ENCODE measurements around the gene MCF2. TPM values are rescaled to one million over a fixed set of nuclear protein-coding genes. Genes with fewer than 3 reads are reported as not detected.

The MCF2 gene
- total and polyA plus RNA-seq, 2 donors (not counting 1 experiment from before 2014, with no cell fraction given) = under 0.01 to 0.05 TPM

GRCh38 chrX:139739138-139739537 lies 31.2 kb upstream of the MCF2 start:
- peak; percentile 41 to 72 for DNase-seq (ENCODE audit: low read depth in 2 of 2)
- Histone ChIP-seq H3K4me2 (ENCODE audit: extremely low read depth, insufficient read depth, low read length) (no peak overlapping the region), H3K79me2 (ENCODE audit: control insufficient read depth, insufficient read depth, low read length) (no peaks in the 10 kb centered on the region), H4K20me1 (ENCODE audit: control insufficient read depth, extremely low read depth, insufficient read depth, low read length) (no peaks in the 10 kb centered on the region), H3K36me3 (ENCODE audit: control insufficient read depth, insufficient read depth, low read length) (no peaks in the 10 kb centered on the region), H3K27ac (ENCODE audit: insufficient read depth, low read length) (no peak overlapping the region), H3K27me3 (ENCODE audit: control insufficient read depth, insufficient read depth, low read length) (no peaks in the 10 kb centered on the region), H3K9ac (ENCODE audit: insufficient read depth, low read length) (no peak overlapping the region), H3K4me1 (ENCODE audit: control insufficient read depth, extremely low read depth, insufficient read depth, low read length) (no peaks in the 10 kb centered on the region), H2AFZ (ENCODE audit: low read length) (no peak overlapping the region), H3K4me3 (replicated peaks in 1 of 4; ENCODE audit: control extremely low read depth in 1 of 4, insufficient read depth in 1 of 4, low read depth in 3 of 4, low read length in 4 of 4) (no peak overlapping the region), H3K9me3 (ENCODE audit: control insufficient read depth, insufficient read depth, low read depth, low read length) (no peaks in the 10 kb centered on the region)
- TF ChIP-seq CTCF (conservative IDR thresholded peaks at IDR 0.05 in 1 of 2, IDR thresholded peaks at IDR 0.05 in 1 of 2; ENCODE audit: low read depth in 1 of 2, low read length in 2 of 2) (no peak), EZH2 (IDR thresholded peaks at IDR 0.05; ENCODE audit: low read length, missing control alignments) (no peak)

DNA sequence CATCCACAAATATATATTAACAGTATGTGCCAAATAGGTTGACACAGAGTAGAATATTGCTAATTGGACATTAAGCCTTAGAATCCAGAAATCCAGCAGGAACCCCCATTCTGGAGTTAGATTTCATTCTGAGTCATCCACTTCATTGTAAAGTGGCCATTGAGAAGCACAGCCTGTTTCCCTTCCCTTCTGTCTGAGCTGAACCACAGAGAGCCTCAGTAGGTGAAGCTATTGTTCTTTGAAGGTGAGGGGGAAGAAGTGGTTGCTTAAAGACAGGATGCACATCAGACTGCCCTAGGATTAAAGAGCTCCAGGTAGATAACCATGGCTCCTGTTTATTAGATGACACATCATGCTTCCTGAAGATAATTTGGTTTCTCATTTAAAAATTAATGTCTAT lies 30.6 kb upstream of the MCF2 start:
- Histone ChIP-seq H4K20me1 (ENCODE audit: control insufficient read depth, extremely low read depth, insufficient read depth, low read length) (no peaks in the 10 kb centered on the region), H3K4me2 (ENCODE audit: extremely low read depth, insufficient read depth, low read length) (no peak overlapping the region), H3K9ac (ENCODE audit: insufficient read depth, low read length) (no peak overlapping the region), H2AFZ (ENCODE audit: low read length) (no peak overlapping the region), H3K36me3 (ENCODE audit: control insufficient read depth, insufficient read depth, low read length) (no peaks in the 10 kb centered on the region), H3K4me1 (ENCODE audit: control insufficient read depth, extremely low read depth, insufficient read depth, low read length) (no peaks in the 10 kb centered on the region), H3K27ac (ENCODE audit: insufficient read depth, low read length) (no peak overlapping the region), H3K27me3 (ENCODE audit: control insufficient read depth, insufficient read depth, low read length) (no peaks in the 10 kb centered on the region), H3K4me3 (replicated peaks in 1 of 4; ENCODE audit: control extremely low read depth in 1 of 4, insufficient read depth in 1 of 4, low read depth in 3 of 4, low read length in 4 of 4) (no peak overlapping the region), H3K9me3 (ENCODE audit: control insufficient read depth, insufficient read depth, low read depth, low read length) (no peaks in the 10 kb centered on the region), H3K79me2 (ENCODE audit: control insufficient read depth, insufficient read depth, low read length) (no peaks in the 10 kb centered on the region)
- TF ChIP-seq EZH2 (IDR thresholded peaks at IDR 0.05; ENCODE audit: low read length, missing control alignments) (no peak), CTCF (conservative IDR thresholded peaks at IDR 0.05 in 1 of 2, IDR thresholded peaks at IDR 0.05 in 1 of 2; ENCODE audit: low read depth in 1 of 2, low read length in 2 of 2) (no peak)
- peak; percentile 25 to 53 for DNase-seq (ENCODE audit: low read depth in 2 of 2)

- TF ChIP-seq EZH2 (IDR thresholded peaks at IDR 0.05; ENCODE audit: low read length, missing control alignments) (no peak), CTCF (conservative IDR thresholded peaks at IDR 0.05 in 1 of 2, IDR thresholded peaks at IDR 0.05 in 1 of 2; ENCODE audit: low read depth in 1 of 2, low read length in 2 of 2) (no peak)
- H2AFZ ChIP-seq (ENCODE audit: low read length) = no peak overlapping the region
- no peaks in the 10 kb centered on the region for H3K4me1 ChIP-seq (ENCODE audit: control insufficient read depth, extremely low read depth, insufficient read depth, low read length)
- H3K9me3 ChIP-seq (ENCODE audit: control insufficient read depth, insufficient read depth, low read depth, low read length) = no peaks in the 10 kb centered on the region
- H3K27ac ChIP-seq (ENCODE audit: insufficient read depth, low read length) = no peak overlapping the region
- H3K4me2 ChIP-seq (ENCODE audit: extremely low read depth, insufficient read depth, low read length) = no peak overlapping the region
- H4K20me1 ChIP-seq (ENCODE audit: control insufficient read depth, extremely low read depth, insufficient read depth, low read length) = no peaks in the 10 kb centered on the region
- H3K4me3 ChIP-seq (replicated peaks in 1 of 4; ENCODE audit: control extremely low read depth in 1 of 4, insufficient read depth in 1 of 4, low read depth in 3 of 4, low read length in 4 of 4) = no peak overlapping the region
- no peaks in the 10 kb centered on the region for H3K27me3 ChIP-seq (ENCODE audit: control insufficient read depth, insufficient read depth, low read length)
- H3K36me3 ChIP-seq (ENCODE audit: control insufficient read depth, insufficient read depth, low read length) = no peaks in the 10 kb centered on the region
- no peak overlapping the region for H3K9ac ChIP-seq (ENCODE audit: insufficient read depth, low read length)
- no peaks in the 10 kb centered on the region for H3K79me2 ChIP-seq (ENCODE audit: control insufficient read depth, insufficient read depth, low read length)
- no peak for DNase-seq (ENCODE audit: low read depth in 2 of 2)
Measured at GRCh38 chrX:139736151-139736550, 28.2 kb upstream of the MCF2 start.
